CD14-positive monocyte (primary cell): ENCODE measurements around the gene ZC3H4. TPM values are rescaled to one million over a fixed set of nuclear protein-coding genes. Genes with fewer than 3 reads are reported as not detected.

Source experiments
- DNase-seq, 3 donors: peaks; one replicate each; pipeline ENCODE4 v3.0.0-alpha.2; 2011 to 2022
- H2AFZ ChIP-seq: 2 replicates; pipeline ENCODE4 v1.6.0; 2012; ENCODE audit warnings: mild to moderate bottlenecking, low read depth, low read length, inconsistent platforms; ENCODE audit not compliant: insufficient read depth, poor library complexity, severe bottlenecking
- H3K27ac ChIP-seq, 2 donors: 1 replicate in 1 of 2; 2 replicates in 1 of 2; pipeline ENCODE4 v1.5.1; 2012 to 2013; ENCODE audit warnings: low read length in 2 of 2, control low read depth in 1 of 2, inconsistent platforms in 1 of 2, low read depth in 1 of 2, mild to moderate bottlenecking in 1 of 2
- H3K27me3 ChIP-seq, 2 donors: one replicate each; pipeline versions ENCODE4 v1.6.0 to v1.6.1; 2011 to 2013; ENCODE audit warnings: low read length in 2 of 2; ENCODE audit not compliant: control insufficient read depth in 2 of 2, insufficient read depth in 2 of 2
- H3K36me3 ChIP-seq, 2 donors: replicated peaks in 1 of 2; 1 replicate in 1 of 2; 2 replicates in 1 of 2; pipeline versions ENCODE4 v1.5.1 to v1.6.1; 2012 to 2013; ENCODE audit warnings: low read length in 2 of 2, control low read depth in 1 of 2, inconsistent platforms in 1 of 2, mild to moderate bottlenecking in 1 of 2; ENCODE audit not compliant: insufficient read depth in 2 of 2, control insufficient read depth in 1 of 2
- H3K4me1 ChIP-seq, 2 donors: 1 replicate in 1 of 2; 2 replicates in 1 of 2; pipeline versions ENCODE4 v1.5.1 to v1.6.1; 2012 to 2013; ENCODE audit warnings: low read length in 2 of 2, control low read depth in 1 of 2, inconsistent platforms in 1 of 2, mild to moderate bottlenecking in 1 of 2, moderate library complexity in 1 of 2; ENCODE audit not compliant: insufficient read depth in 2 of 2, control insufficient read depth in 1 of 2
- H3K4me2 ChIP-seq: replicated peaks from 2 replicates; pipeline ENCODE3; 2012; ENCODE audit warnings: low read length, moderate library complexity, mild to moderate bottlenecking; ENCODE audit not compliant: poor library complexity, severe bottlenecking; ENCODE audit errors: extremely low read depth
- H3K4me3 ChIP-seq, 3 experiments: fragments of 200-600 bp in 1 of 3; sonication (generic) in 1 of 3; replicated peaks in 1 of 3; 1 replicate in 2 of 3; 2 replicates in 1 of 3; pipeline ENCODE4 v1.5.1; 2011 to 2013; ENCODE audit warnings: low read length in 3 of 3, mild to moderate bottlenecking in 3 of 3, control low read depth in 2 of 3, low read depth in 2 of 3, inconsistent platforms in 1 of 3, moderate library complexity in 1 of 3
- H3K79me2 ChIP-seq: 2 replicates; pipeline ENCODE4 v1.6.0; 2012; ENCODE audit warnings: mild to moderate bottlenecking, control low read depth, inconsistent platforms, low read length, moderate library complexity; ENCODE audit not compliant: insufficient read depth
- H3K9ac ChIP-seq: 2 replicates; pipeline ENCODE4 v1.6.0; 2017; ENCODE audit warnings: low read length, mild to moderate bottlenecking; ENCODE audit not compliant: insufficient read depth, poor library complexity, severe bottlenecking
- H3K9me3 ChIP-seq, 2 donors: replicated peaks in 1 of 2; 1 replicate in 1 of 2; 2 replicates in 1 of 2; pipeline versions ENCODE4 v1.5.1 to v1.6.1; 2012 to 2013; ENCODE audit warnings: low read length in 2 of 2, control low read depth in 1 of 2; ENCODE audit not compliant: control insufficient read depth in 1 of 2, insufficient read depth in 1 of 2
- H4K20me1 ChIP-seq: 2 replicates; pipeline ENCODE4 v1.6.0; 2012; ENCODE audit warnings: mild to moderate bottlenecking, low read length, control low read depth, moderate library complexity; ENCODE audit not compliant: insufficient read depth
- H3K27ac Mint-ChIP-seq, 7 donors: one replicate each; pipeline ENCODE4 v1.8.0; 2020; ENCODE audit warnings: mild to moderate bottlenecking in 7 of 7, mixed read lengths in 7 of 7, moderate library complexity in 6 of 7, inconsistent platforms in 2 of 7
- H3K27me3 Mint-ChIP-seq, 3 donors: one replicate each; pipeline ENCODE4 v1.8.0; 2021 to 2022; ENCODE audit warnings: low read depth in 3 of 3, mild to moderate bottlenecking in 3 of 3, mixed read lengths in 3 of 3, moderate library complexity in 3 of 3, inconsistent platforms in 1 of 3
- H3K36me3 Mint-ChIP-seq, 2 donors: one replicate each; pipeline ENCODE4 v1.8.0; 2020; ENCODE audit warnings: mixed read lengths in 2 of 2, inconsistent platforms in 1 of 2, mild to moderate bottlenecking in 1 of 2
- H3K4me1 Mint-ChIP-seq: one replicate; pipeline ENCODE4 v1.8.0; 2020; ENCODE audit warnings: mild to moderate bottlenecking, mixed read lengths
- H3K4me3 Mint-ChIP-seq, 2 donors: one replicate each; pipeline ENCODE4 v1.8.0; 2020; ENCODE audit warnings: mild to moderate bottlenecking in 2 of 2, mixed read lengths in 2 of 2, moderate library complexity in 1 of 2
- H3K9me3 Mint-ChIP-seq, 7 donors: one replicate each; pipeline ENCODE4 v1.8.0; 2020 to 2022; ENCODE audit warnings: mixed read lengths in 7 of 7, mild to moderate bottlenecking in 6 of 7, moderate library complexity in 6 of 7, inconsistent platforms in 2 of 7
- CTCF ChIP-seq: fragments of 200-600 bp; IDR thresholded peaks from one replicate; pipeline ENCODE4 v1.8.0; 2022; ENCODE audit warnings: antibody characterized with exemption, mild to moderate bottlenecking
- WGBS: methylation state at CpG from one replicate; pipeline ENCODE4 v1.1.5; 2013; ENCODE audit warnings: missing lambda C conversion rate; ENCODE audit not compliant: insufficient coverage; 5-methylcytosine and 5-hydroxymethylcytosine counted together
- intact Hi-C, 2 donors: fragments of 100-400 bp; cut with micrococcal nuclease; formaldehyde crosslinking; loops; one replicate each; pipeline versions ENCODE4 v1.15.0 to v1.15.1; 2023
- polyA plus RNA-seq, 3 donors: library from polyadenylated mRNA; depleted of rRNA in 1 of 3; unstranded in 2 of 3; stranded (reverse) in 1 of 3; fragments of 300-500 nt in 2 of 3; fragments of >200 nt in 1 of 3; fragmentation: Illumina TruSeq in 2 of 3; gene quantifications; 1 replicate in 2 of 3; 2 replicates in 1 of 3; pipeline ENCODE4 v1.2.3, GENCODE V29; 2012 to 2021

Gene ZC3H4
- polyA plus RNA-seq, 3 donors, result 0.24 to 9.9 (median 0.60) TPM

DNA sequence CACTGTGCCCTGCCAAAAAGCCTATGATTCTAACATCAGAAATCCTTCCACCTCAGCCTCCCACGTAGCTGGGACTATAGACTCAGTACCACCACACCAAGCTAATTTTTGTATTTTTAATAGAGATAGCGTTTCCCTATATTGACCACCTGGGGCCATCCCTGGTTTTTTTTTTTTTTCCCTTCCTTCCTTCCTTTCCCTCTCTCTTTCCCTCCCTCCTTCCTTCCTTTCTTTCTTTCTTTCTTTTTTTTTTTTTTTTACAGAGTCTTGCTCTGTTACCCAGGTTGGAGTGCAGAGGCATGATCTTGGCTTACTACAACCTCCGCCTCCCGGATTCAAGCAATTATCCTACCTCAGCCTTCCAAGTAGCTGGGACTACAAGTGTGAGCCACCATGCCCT lies 16.0 kb upstream of the ZC3H4 start:
- no peak overlapping the region for H3K4me3 ChIP-seq
- no peak for DNase-seq
- Mint-ChIP-seq H3K36me3 (peaks cover 8 to 16% of the 10 kb centered on the region in 2 donors), H3K9me3 (peaks cover 0 to 4% (median 0%) of the 10 kb centered on the region in 7 donors), H3K27ac (peak overlapping the region in 1 of 7 donors; percentile 31), H3K27me3 (peaks cover 1 to 5% (median 2%) of the 10 kb centered on the region in 3 donors), H3K4me1 (peaks cover 33% of the 10 kb centered on the region), H3K4me3 (no peak overlapping the region)
- peaks cover 40% of the 10 kb centered on the region for H3K79me2 ChIP-seq
- no peak overlapping the region for H2AFZ ChIP-seq
- WGBS, result 100% methylated on average over 2 of the region's 4 CpGs
- H3K4me2 ChIP-seq, result no peak overlapping the region
- H3K27me3 ChIP-seq, result no peaks in the 10 kb centered on the region
- H3K27ac ChIP-seq, result no peak overlapping the region
- H3K36me3 ChIP-seq, result no peaks in the 10 kb centered on the region
- H3K9ac ChIP-seq, result no peak overlapping the region
- no peak for TF ChIP-seq CTCF
- H3K9me3 ChIP-seq, result no peaks in the 10 kb centered on the region
- intact Hi-C loops, result loop anchor here in 1 of 2 donors (5.0 kb wide), 1 partner anchor 92 kb away; no protein-coding TSS in a partner anchor
- H3K4me1 ChIP-seq, result peaks cover 14 to 23% of the 10 kb centered on the region in 2 donors
- peaks cover 13% of the 10 kb centered on the region for H4K20me1 ChIP-seq

DNA sequence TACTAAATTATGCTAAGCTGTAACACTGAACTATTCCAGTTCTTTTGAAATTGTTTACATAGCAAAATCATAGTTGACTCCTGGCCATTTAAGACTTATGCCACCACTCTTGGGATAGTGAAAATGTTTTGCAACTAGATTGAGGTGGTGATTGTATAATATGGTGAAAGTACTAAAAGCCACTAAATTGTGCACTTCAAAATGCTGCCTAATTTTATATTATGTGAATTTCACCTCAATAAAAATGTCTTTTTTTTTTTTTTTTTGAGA lies 12.0 kb upstream of the ZC3H4 start:
- H4K20me1 ChIP-seq, result no peaks in the 10 kb centered on the region
- H3K27me3 ChIP-seq, result no peaks in the 10 kb centered on the region
- H3K27ac ChIP-seq, result no peak overlapping the region
- no peaks in the 10 kb centered on the region for H3K9me3 ChIP-seq
- peaks cover 5% of the 10 kb centered on the region for H3K4me1 Mint-ChIP-seq
- no peak overlapping the region for H2AFZ ChIP-seq
- no peaks in the 10 kb centered on the region for H3K36me3 Mint-ChIP-seq
- H3K4me2 ChIP-seq, result no peak overlapping the region
- no peak overlapping the region for H3K4me3 Mint-ChIP-seq
- H3K9me3 Mint-ChIP-seq, result peaks cover 0 to 4% (median 0%) of the 10 kb centered on the region in 7 donors
- H3K4me3 ChIP-seq, result no peak overlapping the region
- DNase-seq, result no peak
- TF ChIP-seq CTCF, result no peak
- no peaks in the 10 kb centered on the region for H3K79me2 ChIP-seq
- H3K27me3 Mint-ChIP-seq, result peaks cover 3 to 8% (median 5%) of the 10 kb centered on the region in 3 donors
- peaks cover 0 to 4% of the 10 kb centered on the region in 2 donors for H3K4me1 ChIP-seq
- no peak overlapping the region for H3K9ac ChIP-seq
- intact Hi-C loops, result loop anchor here (1.0 to 5.0 kb wide), 2 partner anchors 46 to 88 kb away; no protein-coding TSS in a partner anchor
- H3K36me3 ChIP-seq, result no peaks in the 10 kb centered on the region
- no peak overlapping the region for H3K27ac Mint-ChIP-seq
